Activated CD4-positive, CD25-positive, alpha-beta regulatory T cell (primary cell): Measurements from ENCODE around the gene PRKCQ.

ENCODE experiments used
- DNase-seq, 4 experiments: peaks; one replicate each; lab custom pipeline; 2025; lab: John Stamatoyannopoulos, UW

PRKCQ gene

DNA sequence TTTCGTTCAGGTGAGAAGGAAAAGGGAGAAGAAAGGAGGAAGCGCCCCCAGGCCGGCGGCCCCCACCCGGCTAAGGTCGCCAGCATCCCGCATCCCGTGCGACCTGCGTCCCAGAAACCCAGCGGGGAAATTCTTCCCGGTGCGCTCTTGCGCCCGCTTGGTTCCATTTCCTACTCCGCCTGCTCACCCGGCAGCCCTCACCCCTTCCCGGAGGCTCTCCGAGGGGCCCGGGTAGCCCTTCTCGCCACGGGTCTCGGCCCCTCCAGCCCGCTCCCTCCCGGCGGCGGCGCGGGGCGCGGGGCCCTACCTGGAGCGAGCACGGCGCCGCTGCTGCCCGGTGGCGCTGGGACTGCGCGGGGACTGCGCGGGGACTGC is at the start of gene PRKCQ:
TSS of gene PRKCQ (minus strand) at position 373 of the 375 bp plus-strand sequence. CDS start 65,141 bp downstream, outside the sequence.
- DNase-seq: no peak

DNA sequence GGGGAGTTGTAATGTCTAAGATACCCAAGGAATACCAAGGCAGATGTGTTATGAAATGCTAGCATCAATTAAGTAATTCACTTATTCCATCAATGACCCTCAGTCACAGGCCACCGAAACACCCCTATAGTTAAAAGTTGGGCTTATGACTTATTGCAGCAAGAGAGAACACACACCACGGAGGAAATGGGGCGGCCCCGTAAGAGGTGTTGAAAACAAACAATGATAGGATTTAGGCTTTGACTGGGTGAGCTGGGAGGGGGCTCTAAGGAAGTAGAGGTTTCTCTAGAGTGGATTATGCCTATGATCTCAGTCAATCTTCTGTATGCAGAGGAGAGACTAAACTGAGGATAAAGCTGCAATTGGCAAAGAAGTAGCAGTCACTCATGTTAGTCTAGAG is 45.4 kb upstream of the PRKCQ start:
- DNase-seq: no peak

DNA sequence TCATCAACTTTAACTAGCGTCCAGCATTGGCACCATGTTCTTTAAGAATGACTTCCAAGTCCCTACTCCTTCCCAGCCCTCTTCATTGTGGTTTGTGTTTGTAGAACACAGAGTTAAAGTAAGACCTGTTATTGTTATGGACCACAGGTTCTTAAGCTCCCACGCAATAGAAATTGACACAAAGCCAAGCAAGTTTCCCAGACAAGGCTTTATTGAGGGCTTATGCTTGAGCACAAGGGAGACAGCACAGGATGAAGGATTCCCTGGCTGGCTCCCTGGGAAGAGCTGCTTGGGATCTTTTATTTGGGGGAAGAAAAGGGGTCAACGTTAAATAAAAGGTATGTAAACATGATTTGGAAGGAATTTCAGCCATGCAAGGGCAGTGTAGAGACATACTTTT is 44.3 kb upstream of the PRKCQ start:
- no peak for DNase-seq

DNA sequence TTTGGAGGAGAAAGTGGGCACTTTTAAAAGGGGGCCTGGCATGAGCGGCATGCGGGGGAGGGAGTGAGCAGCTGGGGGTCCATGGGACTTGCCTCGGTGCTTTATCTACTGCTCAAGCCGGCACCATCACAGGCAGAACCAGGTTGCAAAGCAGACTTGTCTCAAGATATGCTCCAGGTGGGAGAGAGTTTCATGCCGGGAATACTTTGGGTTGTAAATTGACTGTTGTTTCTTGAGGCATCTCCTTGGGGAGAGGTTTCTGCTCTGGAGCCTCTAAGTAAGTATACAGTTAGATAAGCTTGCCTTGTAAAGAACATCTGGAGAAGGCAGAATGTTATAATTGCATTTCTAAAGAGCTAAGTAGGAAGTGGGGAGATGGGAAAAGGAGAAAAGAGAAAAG is 42.8 kb upstream of the PRKCQ start:
- DNase-seq: no peak

DNA sequence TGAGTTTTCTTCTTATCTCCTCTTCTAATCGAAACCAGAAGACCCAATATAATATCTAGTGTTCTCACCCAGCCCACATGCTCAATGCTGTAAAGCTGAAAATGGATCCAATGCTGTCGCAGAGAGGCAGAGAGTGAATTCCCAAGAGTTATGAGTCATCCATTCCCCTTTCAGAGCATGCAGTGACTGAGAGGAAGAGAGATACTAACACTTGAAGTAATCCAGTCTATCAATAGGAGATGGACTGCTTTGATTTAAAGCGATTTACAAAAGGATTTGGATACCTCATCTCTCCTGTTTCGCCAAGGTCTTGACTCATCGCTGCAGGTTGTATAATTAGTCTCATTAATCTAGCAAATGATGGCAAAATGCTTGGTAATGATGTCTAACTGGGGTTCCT is 41.5 kb upstream of the PRKCQ start:
- no peak for DNase-seq

DNA sequence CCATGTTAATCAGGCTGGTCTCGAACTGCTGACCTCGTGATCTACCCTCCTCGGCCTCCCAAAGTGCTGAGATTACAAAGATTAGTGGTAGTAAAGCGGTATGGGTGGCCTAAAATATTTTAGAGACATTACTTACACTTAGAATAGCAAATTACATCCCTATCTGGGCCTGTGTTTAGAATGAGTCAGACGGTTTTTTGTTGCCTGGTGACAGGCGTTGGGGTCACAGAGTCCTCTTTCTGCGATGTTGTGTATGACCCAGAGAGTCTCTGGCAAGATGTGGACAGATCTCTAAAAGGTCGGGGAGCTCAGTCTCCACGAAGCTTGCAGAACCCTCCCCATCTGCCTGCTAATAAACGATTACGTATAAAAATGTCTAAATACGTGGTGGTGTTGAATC is 39.6 kb upstream of the PRKCQ start:
- no peak for DNase-seq

DNA sequence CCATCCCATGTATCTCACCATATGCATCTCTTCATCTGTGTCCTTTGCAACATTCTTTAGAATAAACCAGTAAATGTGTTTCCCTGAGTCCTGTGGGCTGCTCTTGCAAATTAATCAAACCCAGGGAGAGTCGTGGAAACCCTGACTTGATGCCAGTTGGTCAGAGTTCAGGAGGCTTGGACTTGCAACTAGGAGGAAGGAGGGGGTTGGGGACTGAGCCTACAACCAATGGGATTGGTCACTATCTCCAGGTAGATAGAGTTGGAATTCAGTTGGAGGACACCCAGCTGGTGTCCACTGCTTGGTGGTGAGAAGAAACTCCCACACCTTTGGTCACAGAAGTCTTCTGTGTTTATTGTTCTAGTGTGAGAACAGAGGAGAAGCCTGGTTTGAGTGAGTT is 38.3 kb upstream of the PRKCQ start:
- DNase-seq: no peak

DNA sequence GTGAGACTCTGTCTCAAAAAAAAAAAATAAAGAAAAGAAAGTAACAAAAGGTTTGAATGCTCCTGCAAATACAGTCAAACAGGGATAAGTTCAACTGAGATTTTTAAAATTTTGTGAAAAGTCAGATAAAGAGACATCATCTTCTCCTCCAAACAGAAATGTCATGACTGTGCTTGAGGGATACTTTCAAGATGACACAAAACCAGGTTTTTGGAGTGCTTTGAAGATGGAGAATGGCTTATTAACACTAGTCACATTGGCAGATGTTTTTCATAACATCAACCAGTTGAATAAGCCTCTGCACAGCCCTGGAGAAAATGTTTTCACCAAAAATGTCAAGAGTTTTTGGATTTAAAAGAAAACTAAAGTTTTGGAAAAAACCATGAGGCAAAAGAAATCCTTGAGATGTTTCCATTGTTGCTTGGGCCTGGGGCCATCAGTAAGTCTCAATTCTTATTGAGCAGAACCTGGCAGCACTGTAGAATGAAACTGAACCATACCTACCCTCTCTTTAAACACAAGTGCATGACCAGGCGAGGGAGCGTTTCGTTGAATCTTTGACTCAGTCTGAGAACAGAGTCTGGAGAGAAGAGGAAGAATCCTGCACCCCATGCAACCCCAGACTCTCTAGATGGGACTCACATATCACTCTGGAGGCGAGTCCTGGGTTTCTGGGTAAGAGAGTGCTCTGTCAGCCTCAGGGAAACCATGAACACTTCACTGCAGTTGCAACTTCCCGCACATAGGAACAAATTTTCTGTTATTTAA is 37.4 kb upstream of the PRKCQ start:
- no peak for DNase-seq

DNA sequence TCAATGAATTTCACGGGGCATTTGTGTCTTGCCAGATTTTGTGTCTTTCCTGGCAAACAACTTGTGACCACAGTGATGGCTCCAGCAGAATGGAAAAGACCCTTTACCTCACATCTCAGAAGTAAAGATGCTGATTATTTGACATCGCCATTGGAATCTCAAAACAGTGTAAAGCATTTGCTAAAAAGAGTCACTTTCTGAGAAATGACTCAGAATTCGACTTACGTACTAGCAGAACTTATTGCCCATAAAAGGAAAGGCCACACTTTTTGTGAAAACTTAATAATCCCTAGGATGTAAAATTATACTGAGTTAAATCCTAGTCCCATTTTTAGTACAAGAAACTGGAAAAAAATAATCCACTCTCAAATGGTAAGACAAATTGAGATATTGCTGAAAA is 35.9 kb upstream of the PRKCQ start:
- DNase-seq: no peak

DNA sequence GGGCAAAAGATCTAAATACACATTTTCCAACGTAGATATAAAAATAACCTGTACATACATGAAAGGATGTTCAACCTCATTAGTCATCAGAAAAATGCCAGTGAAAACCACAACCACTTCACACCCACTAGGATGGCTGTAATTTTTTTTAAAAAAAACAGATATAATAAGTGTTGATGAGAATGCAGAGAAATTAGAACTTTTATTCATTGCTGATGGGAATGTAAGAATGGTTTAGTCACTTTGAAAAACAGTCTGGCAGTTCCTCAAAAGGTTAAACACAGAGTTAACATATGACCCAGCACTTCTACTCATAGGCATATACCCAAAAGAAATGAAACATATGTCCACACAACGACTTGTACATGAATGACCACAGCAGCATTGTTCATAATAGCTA is 32.3 kb upstream of the PRKCQ start:
- no peak for DNase-seq

DNA sequence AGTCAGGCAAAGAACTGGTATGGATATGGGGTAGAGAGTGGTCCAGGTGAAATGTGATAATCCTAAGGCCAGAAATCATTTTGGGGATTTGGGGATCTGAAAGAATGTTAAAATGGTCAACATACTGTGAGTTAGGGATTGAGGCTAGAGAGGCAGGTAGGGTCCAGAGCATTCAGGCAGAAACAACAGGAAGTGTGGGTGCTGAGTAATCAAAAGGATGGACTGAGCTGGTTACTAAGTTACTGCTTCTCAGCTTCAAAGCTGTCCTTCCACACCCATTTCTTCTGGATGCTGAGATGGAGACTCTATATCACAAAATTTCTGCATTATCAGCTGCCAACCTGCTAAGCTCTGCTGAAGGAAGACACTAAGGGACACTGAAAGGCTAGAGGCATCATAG is 30.6 kb upstream of the PRKCQ start:
- DNase-seq: no peak

DNA sequence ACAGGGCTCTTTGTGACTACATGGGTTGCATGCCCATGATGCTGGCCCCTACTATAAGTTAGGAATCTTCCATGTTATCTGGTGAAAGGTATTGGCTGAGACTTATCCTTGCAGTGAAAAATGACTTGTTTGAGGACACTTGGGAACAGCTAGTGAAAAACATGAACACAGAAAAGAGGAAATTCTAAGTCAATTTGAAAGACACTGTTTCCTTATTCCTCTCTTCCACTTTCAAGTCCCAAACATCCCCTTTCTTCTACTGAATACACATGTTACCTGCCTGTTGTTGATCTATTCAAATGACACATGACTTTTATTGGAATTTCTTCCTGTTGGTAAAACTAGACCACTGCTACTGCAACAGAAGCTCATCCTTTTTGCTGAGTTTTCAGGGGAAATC is 29.5 kb upstream of the PRKCQ start:
- DNase-seq: no peak

DNA sequence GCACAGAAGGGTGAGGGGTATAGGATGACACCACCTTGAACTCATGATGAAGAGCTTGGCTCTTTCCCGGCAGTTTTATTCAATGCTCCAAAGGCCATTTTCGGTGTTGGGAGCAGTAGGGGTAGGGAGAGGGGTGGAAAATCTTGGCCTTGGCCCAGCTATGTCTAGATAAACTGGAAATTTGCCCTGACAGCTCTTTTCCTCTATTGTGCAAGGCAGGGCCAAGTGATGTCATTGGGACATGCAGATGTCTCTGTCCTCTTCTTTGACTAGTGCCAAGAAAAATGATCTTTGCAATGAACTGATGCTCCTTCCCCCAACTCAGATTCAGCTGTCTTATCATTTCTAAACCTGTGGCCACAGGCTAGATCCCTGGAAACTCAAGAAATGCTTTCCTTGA is 27.7 kb upstream of the PRKCQ start:
- DNase-seq: no peak

DNA sequence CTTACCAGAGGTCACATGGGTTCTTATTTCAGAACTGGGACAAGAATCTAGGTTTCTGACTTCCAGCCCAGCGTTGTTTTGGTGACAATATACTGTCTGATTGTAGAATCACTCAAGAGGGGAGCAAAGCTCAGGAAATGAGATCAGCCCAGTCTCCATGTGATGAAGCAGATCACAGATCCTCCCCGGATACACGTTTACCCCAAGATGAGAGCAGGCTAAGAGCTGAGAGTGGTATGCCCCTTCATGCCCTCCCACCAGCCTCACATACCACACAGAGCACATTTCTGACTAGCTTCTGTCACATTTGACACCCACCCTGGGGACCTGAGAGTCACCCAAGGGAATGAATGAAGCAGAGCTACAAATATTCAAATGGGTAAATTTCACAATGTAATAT is 27.1 kb upstream of the PRKCQ start:
- DNase-seq: no peak

DNA sequence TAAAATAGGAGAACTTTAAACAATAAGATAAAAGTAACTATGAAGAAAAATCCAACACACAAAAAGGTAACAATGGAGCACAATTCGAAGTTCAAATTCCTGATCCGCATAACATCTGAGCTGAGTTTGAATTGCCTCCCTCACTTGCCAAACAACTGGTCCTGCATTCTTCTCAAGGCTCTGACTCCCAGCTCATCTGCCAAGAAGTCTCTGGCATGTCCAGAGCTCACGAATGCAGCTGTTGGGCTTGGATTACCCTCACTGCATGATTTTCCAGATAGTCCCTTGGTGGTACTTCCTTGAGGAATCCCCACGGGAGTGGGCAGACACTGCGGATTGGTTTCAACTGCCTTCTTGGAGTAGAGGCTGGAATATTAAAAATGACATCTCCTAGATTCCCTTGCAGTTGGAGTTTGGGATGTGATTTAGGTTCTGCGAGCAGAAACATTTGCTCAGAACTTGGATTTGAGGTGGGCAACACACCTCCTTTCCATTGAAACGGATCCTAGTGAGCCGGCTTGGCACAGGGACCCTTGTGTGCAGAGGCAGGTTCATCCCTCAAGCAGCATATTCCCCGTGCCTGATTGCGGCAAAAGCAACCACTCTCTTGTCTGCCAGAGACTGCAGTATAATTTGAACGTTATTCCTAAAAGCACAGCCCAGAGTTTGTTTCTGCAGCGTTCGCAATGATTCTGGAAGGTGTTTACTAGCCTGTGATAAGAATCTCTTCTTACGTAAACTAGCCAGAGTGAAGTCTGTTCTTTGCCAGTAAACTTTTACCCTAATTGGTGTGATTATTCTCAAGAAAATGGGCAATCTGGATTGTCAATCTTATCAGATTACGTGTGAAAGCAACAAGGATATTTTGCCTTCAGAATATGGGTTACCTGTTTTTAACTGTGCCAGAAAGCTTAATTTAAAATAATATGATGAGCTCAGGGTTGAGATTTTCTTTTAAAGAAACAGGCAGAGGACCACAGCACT is 23.4 kb upstream of the PRKCQ start:
- no peak for DNase-seq

DNA sequence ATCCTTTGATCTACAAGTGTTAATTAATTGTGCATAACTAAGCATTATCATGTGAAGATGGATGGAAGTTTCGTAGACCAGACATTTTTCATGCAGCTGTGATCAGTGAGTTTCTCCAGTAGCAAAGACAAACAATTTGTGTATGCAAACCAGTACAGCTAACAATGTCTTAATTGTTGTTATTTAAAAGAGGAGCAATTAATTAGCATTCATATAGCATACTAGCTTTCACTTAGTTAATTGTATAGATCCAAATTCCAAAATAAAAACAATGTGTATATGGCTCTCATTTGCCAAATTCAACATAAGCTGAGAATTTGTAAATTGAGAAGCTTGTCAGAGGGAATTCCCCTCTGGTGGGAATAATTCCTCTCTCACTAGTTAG is 22.6 kb upstream of the PRKCQ start:
- no peak for DNase-seq

DNA sequence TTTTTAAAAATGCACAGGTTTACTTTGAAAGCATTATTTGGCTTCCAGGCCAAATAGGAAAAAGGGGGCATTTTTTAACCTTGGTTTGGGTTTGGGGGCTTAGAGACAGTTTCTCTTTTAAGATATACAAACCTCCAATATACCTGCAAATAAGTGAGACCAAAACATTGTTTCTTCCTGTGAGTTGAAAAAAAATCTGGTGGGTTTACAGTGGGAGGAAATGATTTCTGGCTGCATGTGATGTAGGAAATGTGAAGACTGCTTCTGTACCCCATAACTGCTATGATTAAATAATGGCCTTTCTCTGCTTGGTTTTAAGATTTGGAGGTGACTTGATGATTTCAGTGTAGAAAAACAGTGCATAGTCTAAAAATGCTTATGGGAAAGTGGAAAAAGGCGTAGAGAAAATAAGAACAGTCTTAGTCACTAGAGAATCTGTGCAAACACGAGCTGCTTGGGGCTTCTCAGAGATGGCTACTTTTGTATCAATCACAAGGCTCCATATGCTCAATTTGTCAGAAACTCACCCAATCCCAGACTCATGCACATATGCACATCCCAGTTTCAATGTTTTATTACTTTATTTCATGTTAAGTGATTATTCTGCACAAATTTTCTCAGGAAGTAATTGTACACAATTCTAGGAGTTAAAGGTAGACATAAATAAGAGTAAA is 22.1 kb upstream of the PRKCQ start:
- no peak for DNase-seq

DNA sequence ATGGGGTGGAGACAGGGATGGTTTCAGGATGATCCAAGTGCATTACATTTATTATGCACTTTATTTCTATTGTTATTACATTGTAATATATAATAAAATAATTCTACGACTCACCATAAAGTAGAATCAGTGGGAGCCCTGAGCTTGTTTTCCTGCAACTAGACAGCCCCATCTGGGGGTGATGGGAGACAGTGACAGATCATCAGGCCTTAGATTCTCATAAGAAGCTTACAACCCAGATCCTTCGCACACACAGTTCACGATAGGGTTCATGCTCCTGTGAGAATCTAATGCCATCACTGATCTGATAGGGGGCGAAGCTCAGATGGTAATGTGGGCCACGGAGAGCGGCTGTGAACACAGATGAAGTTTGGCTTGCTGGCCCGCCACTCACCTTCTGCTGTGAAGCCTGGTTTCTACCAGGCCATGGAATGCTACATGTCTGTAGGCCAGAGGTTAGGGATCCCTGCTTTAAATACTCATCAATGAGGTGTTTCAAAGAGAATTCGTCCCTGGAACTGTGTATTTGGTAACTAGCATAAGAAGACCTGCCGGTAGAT is 21.2 kb upstream of the PRKCQ start:
- DNase-seq: no peak

DNA sequence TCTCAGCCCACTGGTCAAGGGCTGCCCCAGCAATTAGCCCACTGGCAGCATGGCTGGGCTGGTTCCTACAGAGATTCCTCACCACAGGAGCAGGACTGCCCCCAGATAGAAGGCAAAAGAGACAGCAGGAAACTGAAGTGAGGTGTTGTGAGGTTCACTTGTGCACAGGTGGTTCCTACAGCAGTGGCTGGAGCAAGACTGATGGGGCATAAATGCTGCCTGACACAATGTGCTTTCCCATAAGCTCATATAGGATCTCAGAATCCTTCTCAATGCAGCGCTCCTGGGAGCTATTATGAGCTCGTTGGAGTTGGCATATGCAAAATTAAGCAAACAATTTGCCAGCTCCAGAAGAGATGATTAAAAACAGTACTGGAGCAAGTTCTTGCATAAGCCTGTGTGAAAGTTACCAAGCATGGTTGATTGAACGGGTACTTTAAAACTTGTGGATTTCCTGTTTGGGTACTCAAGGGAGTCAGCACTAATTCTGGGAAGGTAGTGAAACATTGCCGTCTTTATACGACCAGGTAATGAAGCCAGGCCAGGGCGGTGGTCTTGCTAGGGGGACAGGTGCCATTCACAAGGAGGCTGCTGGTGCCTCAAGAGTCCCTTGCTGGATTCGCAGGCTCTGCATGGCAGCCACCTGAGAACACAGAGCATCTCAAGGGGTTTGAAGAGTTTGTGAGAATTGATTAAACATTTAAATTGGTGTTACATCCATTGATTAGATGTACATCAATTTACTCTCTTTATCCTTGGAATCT is 20.3 kb upstream of the PRKCQ start:
- DNase-seq: no peak

DNA sequence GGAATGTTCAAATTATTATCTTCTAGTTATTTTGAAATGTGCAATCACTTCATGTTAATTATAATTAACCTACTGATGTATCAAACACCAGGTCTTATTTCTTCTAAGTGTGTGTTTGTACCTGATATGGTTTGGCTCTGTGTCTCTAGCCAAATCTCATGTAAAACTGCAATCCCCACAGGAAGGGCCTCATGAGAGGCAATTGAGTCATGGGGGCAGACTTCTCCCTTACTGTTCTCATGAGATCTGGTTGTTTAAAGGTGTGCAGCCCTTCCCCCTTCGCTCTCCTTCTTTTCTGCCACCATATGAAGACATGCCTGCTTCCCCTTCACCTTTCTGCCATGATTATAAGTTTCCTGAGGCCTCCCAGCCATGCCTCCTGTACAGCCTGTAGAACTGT is 18.6 kb upstream of the PRKCQ start:
- DNase-seq: no peak

DNA sequence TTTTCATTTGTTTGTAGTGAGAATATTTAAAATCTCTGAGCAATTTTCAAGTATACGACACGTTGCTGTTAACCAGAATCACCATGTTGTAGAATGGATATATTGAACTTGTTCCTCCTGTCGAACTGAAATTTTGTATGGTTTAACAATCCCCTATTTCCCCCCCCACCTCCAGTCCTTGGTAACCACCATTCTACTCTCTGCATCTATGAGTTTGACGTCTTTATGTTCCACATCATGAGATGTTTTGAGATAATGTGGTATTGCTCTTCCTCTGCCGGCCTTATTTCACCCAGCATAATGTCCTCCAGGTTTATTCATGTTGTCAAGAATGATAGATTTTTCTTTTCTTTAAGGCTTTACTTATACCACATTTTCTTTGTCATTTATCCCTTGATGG is 17.4 kb upstream of the PRKCQ start:
- DNase-seq: no peak

DNA sequence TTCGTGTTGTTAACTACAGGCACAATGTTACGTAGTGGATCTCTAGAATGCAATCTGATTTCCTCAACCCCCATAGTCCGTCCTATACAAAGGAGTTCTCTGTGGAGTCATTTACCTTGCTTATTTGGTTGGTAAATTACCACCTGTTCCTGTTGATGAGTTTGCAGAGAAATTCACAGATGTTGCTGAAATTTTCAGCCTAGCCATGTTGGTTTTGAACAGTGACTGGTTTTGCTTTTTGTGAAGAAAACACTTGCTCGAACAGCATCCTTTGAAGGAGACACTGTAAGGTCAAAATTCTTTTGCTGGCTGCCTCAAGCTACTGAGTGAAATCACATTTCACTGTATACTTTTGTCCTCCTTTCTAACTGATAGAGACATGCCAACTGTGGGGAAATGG is 15.4 kb upstream of the PRKCQ start:
- DNase-seq: no peak
